T-cell (primary cell): ENCODE measurements around the gene MTOR. TPM values are rescaled to one million over a fixed set of nuclear protein-coding genes. Genes with fewer than 3 reads are reported as not detected.

Experiments used
- ATAC-seq, 4 experiments: fragments of 200-7000 bp in 3 of 4; fragments of 150-1000 bp in 1 of 4; cut with Tn5 transposase; replicated peaks in 1 of 4; 1 replicate in 3 of 4; 2 replicates in 1 of 4; pipeline ENCODE4 v1.10.0; 2021; ENCODE audit warnings: moderate library complexity in 3 of 4, mild to moderate bottlenecking in 2 of 4, moderate number of reproducible peaks in 1 of 4
- CTCF ChIA-PET, 2 donors: fragments of 300-600 bp; sonication (Branson Sonifier 250); formaldehyde crosslinking; loops; one replicate each; lab custom pipeline; 2022; ENCODE audit warnings: antibody characterized with exemption in 2 of 2; lab: Charles Lee
- POLR2A ChIA-PET, 2 donors: fragments of 300-600 bp; sonication (Branson Sonifier 250); formaldehyde crosslinking; loops; one replicate each; lab custom pipeline; 2022; ENCODE audit warnings: antibody characterized with exemption in 2 of 2; lab: Charles Lee
- DNase-seq, 35 experiments: peaks; one replicate each; pipeline versions ENCODE4 v3.0.0 to v3.0.0-alpha.2; 2013 to 2023
- H3K27ac ChIP-seq: one replicate; pipeline ENCODE4 v1.5.1; 2013; ENCODE audit warnings: low read length
- H3K27me3 ChIP-seq, 2 experiments: replicated peaks in 1 of 2; 1 replicate in 1 of 2; 2 replicates in 1 of 2; pipeline versions ENCODE4 v1.6.1 to v1.7.0; 2013; ENCODE audit warnings: low read length in 1 of 2, mixed read lengths in 1 of 2; ENCODE audit not compliant: control insufficient read depth in 2 of 2, insufficient read depth in 2 of 2; ENCODE audit errors: extremely low read depth in 1 of 2
- H3K36me3 ChIP-seq, 2 donors: 1 replicate in 1 of 2; 2 replicates in 1 of 2; pipeline versions ENCODE4 v1.6.1 to v1.7.0; 2013; ENCODE audit warnings: low read length in 1 of 2; ENCODE audit not compliant: control insufficient read depth in 2 of 2, insufficient read depth in 1 of 2; ENCODE audit errors: extremely low read depth in 1 of 2
- H3K4me1 ChIP-seq, 2 experiments: 1 replicate in 1 of 2; 2 replicates in 1 of 2; pipeline versions ENCODE4 v1.6.1 to v1.7.0; 2013; ENCODE audit warnings: low read length in 2 of 2, mixed read lengths in 1 of 2; ENCODE audit not compliant: insufficient read depth in 2 of 2, control insufficient read depth in 1 of 2; ENCODE audit errors: extremely low read depth in 1 of 2
- H3K4me3 ChIP-seq, 2 donors: 1 replicate in 1 of 2; 2 replicates in 1 of 2; pipeline versions ENCODE4 v1.5.1 to v1.7.0; 2013; ENCODE audit warnings: mild to moderate bottlenecking in 2 of 2, low read length in 1 of 2, moderate library complexity in 1 of 2; ENCODE audit not compliant: control insufficient read depth in 1 of 2; ENCODE audit errors: extremely low read depth in 1 of 2
- H3K9me3 ChIP-seq: 2 replicates; pipeline ENCODE4 v1.7.0; 2013
- H3K27ac Mint-ChIP-seq, 2 donors: one replicate each; pipeline ENCODE4 v1.8.0; 2020 to 2021; ENCODE audit warnings: mild to moderate bottlenecking in 2 of 2, mixed read lengths in 2 of 2
- H3K27me3 Mint-ChIP-seq, 2 donors: one replicate each; pipeline ENCODE4 v1.8.0; 2021 to 2022; ENCODE audit warnings: mixed read lengths in 2 of 2
- H3K36me3 Mint-ChIP-seq: one replicate; pipeline ENCODE4 v1.8.0; 2021; ENCODE audit warnings: mixed read lengths
- H3K4me1 Mint-ChIP-seq, 3 donors: one replicate each; pipeline ENCODE4 v1.8.0; 2020 to 2022; ENCODE audit warnings: mixed read lengths in 3 of 3, mild to moderate bottlenecking in 1 of 3
- H3K4me3 Mint-ChIP-seq, 3 donors: one replicate each; pipeline ENCODE4 v1.8.0; 2020 to 2022; ENCODE audit warnings: mild to moderate bottlenecking in 3 of 3, mixed read lengths in 3 of 3, moderate library complexity in 3 of 3
- H3K9me3 Mint-ChIP-seq, 3 donors: one replicate each; pipeline ENCODE4 v1.8.0; 2020 to 2022; ENCODE audit warnings: mixed read lengths in 3 of 3
- WGBS: methylation state at CpG from one replicate; pipeline ENCODE4 v1.1.5; 2013; ENCODE audit warnings: missing lambda C conversion rate; ENCODE audit not compliant: insufficient coverage; 5-methylcytosine and 5-hydroxymethylcytosine counted together
- total RNA-seq, 35 experiments: library from RNA in 6 of 35; stranded (reverse) in 6 of 35; fragments of 120-200 nt in 1 of 35; gene quantifications; one replicate each; pipeline versions ENCODE4 v1.2.1 to v1.2.4 and lab custom pipeline; 2013 to 2026

MTOR gene
- total RNA-seq, 5 donors from 2014 or later (not counting 1 experiment from before 2014, with no cell fraction given), result 41.7 to 45.1 (median 43.6) TPM

DNA sequence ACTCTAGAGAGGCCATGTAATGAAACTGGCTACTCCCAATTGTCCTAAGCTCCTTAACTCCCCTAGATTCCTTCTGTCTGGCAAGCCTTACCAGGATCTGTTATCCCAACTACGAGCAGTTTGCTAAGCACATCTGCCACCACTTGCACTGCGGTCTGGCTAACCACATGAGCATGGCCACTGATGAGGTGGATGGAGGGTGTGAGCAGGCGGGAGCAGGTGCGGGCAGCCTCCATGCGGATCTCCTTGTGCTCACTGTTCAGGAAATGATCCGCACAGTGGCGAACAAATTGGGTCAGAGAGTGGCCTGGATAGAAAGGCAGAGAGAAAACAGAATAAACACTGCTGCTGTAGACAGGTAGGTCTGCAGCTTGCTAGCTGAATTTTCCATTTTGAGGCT lies 24.0 kb downstream of the MTOR start:
- WGBS, result 96% methylated on average over 4 of the region's 7 CpGs
- Mint-ChIP-seq H3K4me3 (no peak overlapping the region), H3K36me3 (peaks cover 57% of the 10 kb centered on the region), H3K9me3 (no peaks in the 10 kb centered on the region), H3K4me1 (peaks cover 7 to 9% (median 8%) of the 10 kb centered on the region in 3 donors), H3K27ac (no peak overlapping the region), H3K27me3 (no peaks in the 10 kb centered on the region)
- H3K4me3 ChIP-seq, result no peak overlapping the region
- no peak overlapping the region for H3K27ac ChIP-seq
- no peaks in the 10 kb centered on the region for H3K4me1 ChIP-seq
- POLR2A ChIA-PET, result no interaction called here
- no peaks in the 10 kb centered on the region for H3K27me3 ChIP-seq
- no peaks in the 10 kb centered on the region for H3K9me3 ChIP-seq
- ATAC-seq (no peak), DNase-seq (no peak)
- H3K36me3 ChIP-seq, result peaks cover 15 to 88% of the 10 kb centered on the region in 2 donors
- CTCF ChIA-PET, result no interaction called here

DNA sequence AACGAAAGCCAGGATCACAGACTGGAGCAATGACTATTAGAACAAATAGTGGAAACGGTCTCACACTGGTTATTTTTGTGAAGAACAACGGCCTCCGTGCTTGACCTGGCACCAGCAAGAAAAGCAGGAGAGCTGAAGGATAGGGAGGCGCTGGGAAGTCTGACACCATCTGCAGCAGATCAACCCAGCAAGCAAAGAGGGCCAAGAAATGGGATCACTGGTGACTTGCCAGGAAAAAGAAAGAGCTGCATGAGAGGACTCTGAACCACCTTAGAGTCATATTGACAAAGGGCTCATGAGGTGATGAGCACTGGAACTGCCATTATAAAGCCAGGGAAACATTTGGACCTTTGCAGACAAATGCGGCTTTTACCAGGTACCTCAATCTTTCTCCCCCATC lies 25.0 kb downstream of the MTOR start:
- Histone ChIP-seq H3K4me1 (no peaks in the 10 kb centered on the region), H3K4me3 (no peak overlapping the region), H3K36me3 (peaks cover 12 to 88% of the 10 kb centered on the region in 2 donors), H3K27me3 (no peaks in the 10 kb centered on the region), H3K9me3 (no peaks in the 10 kb centered on the region), H3K27ac (no peak overlapping the region)
- H3K27ac Mint-ChIP-seq, result no peak overlapping the region
- WGBS, result 95% methylated on average over 6 of the region's 6 CpGs
- peaks cover 7 to 9% (median 8%) of the 10 kb centered on the region in 3 donors for H3K4me1 Mint-ChIP-seq
- no peaks in the 10 kb centered on the region for H3K9me3 Mint-ChIP-seq
- H3K36me3 Mint-ChIP-seq, result peaks cover 57% of the 10 kb centered on the region
- POLR2A ChIA-PET, result no interaction called here
- no peaks in the 10 kb centered on the region for H3K27me3 Mint-ChIP-seq
- ATAC-seq (no peak), DNase-seq (no peak)
- CTCF ChIA-PET, result no interaction called here
- no peak overlapping the region for H3K4me3 Mint-ChIP-seq

DNA sequence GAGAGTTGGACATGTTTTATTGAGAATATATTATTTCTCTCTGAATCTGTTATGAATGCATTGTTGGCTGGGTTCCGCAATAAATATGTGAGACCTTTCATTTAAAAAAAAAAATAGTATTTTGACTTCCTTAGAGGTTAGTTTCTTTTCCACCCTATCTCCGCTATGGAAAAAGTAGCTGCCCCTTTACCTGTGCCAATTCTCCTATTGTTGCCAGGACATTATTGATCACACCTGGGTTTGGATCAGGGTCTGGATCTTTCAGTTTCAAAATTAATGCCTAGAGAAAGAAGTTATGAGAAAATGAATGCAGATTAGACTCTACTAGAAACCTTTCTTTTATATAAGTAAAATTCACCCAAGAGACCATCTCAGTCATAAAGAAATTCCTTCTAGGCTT lies 29.1 kb downstream of the MTOR start:
- Mint-ChIP-seq H3K27me3 (no peaks in the 10 kb centered on the region), H3K27ac (peak overlapping the region in 1 of 2 donors; percentile 2), H3K4me3 (no peak overlapping the region), H3K4me1 (peaks cover 0 to 11% (median 5%) of the 10 kb centered on the region in 3 donors), H3K9me3 (no peaks in the 10 kb centered on the region), H3K36me3 (peaks cover 76% of the 10 kb centered on the region)
- ChIA-PET CTCF (interaction anchor here (0.5 to 1.7 kb wide), 3 partner anchors 9 to 973 kb away, joined by 3 to 6 read pairs (median 4); no protein-coding TSS in a partner anchor), POLR2A (no interaction called here)
- Histone ChIP-seq H3K4me1 (no peaks in the 10 kb centered on the region), H3K4me3 (no peak overlapping the region), H3K36me3 (peaks cover under 1 to 95% of the 10 kb centered on the region in 2 donors), H3K27ac (no peak overlapping the region), H3K9me3 (no peaks in the 10 kb centered on the region), H3K27me3 (no peaks in the 10 kb centered on the region)
- WGBS, result no CpG with 5 or more reads among the region's 2 CpGs
- ATAC-seq, result no peak
- no peak for DNase-seq

DNA sequence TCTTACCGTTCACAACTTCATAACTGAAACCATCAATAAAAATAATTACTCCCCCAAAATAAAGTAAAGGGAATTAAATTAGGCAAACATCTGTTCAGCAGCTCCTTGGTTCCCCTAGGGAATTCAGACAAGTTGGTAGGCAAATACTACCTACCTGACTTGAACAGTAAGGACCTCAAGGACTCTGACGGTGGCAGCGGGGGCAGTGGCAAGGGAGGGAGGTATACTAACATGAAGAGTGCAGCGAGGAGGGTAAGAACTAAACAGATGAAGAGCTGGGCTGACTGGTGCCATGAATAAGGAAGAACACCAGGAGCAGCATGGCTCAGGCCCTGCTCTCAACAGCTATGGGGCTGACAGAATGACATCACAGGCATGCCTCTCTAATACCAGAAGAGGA lies 33.1 kb downstream of the MTOR start:
- no peaks in the 10 kb centered on the region for H3K9me3 Mint-ChIP-seq
- 100% methylated on average over 3 of the region's 4 CpGs for WGBS
- no peak overlapping the region for H3K4me3 ChIP-seq
- H3K9me3 ChIP-seq, result no peaks in the 10 kb centered on the region
- peaks cover 0 to 68% of the 10 kb centered on the region in 2 donors for H3K36me3 ChIP-seq
- no peaks in the 10 kb centered on the region for H3K4me1 ChIP-seq
- no peaks in the 10 kb centered on the region for H3K27me3 ChIP-seq
- H3K4me3 Mint-ChIP-seq, result no peak overlapping the region
- H3K27me3 Mint-ChIP-seq, result no peaks in the 10 kb centered on the region
- H3K36me3 Mint-ChIP-seq, result peaks cover 73% of the 10 kb centered on the region
- no peak overlapping the region for H3K27ac ChIP-seq
- peak overlapping the region; percentile 16 to 22 for H3K27ac Mint-ChIP-seq
- POLR2A ChIA-PET, result interaction anchor here in 1 of 2 donors (0.6 kb wide), 2 partner anchors 10 to 117 kb away, joined by 3 read pairs; no protein-coding TSS in a partner anchor
- H3K4me1 Mint-ChIP-seq, result peaks cover 9 to 24% (median 14%) of the 10 kb centered on the region in 3 donors
- CTCF ChIA-PET, result interaction anchor here in 1 of 2 donors (1.0 kb wide), 1 partner anchor 191 kb away, joined by 3 read pairs; no protein-coding TSS in a partner anchor
- no peak for ATAC-seq
- no peak for DNase-seq

DNA sequence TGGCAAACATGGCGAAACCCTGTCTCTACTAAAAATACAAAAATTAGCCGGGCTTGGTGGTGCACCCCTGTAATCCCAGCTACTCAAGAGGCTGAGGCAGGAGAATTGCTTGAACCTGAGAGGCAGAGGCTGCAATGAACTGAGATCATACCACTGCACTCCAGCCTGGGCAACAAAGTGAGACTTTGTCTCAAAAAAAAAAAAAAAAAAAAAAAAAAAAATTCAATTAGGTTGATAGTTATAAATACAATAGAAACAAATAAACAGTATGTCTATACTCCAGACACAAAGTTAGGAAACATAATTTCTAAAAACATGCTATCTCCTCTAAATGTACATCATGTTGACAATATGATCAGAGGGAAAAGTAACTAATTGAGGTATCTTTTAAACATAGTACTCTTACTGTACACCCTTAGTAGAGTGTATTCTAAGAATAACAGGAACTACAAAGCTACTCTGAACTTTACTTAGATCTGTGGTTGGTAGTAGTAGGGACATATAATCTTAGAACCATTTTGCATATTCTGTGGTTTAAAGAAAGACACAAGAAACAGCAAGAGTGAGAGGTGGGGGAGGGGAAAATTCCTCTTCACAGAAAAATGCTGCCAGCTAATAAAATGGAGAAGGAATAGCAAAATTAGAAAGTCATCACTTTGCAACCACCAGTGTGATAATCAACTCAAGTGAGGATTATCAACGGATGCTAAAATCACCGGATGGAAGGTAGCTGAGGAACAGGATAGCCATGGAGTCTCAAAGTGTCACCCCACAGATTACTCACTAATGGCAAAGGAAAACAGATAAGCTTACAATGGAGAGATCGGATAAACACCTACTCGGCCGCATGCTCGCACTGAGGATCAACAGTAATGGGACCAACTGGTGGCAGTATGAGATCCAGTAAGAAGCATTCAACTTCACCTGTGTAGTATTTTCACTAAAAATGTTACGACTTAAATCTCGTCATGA lies 35.0 kb downstream of the MTOR start:
- Histone ChIP-seq H3K27me3 (no peaks in the 10 kb centered on the region), H3K4me3 (no peak overlapping the region), H3K27ac (no peak overlapping the region), H3K36me3 (peaks cover 0 to 53% of the 10 kb centered on the region in 2 donors), H3K9me3 (no peaks in the 10 kb centered on the region), H3K4me1 (no peaks in the 10 kb centered on the region)
- Mint-ChIP-seq H3K27me3 (no peaks in the 10 kb centered on the region), H3K4me3 (no peak overlapping the region), H3K36me3 (peaks cover 65% of the 10 kb centered on the region), H3K4me1 (peaks cover 9 to 24% (median 14%) of the 10 kb centered on the region in 3 donors), H3K9me3 (no peaks in the 10 kb centered on the region), H3K27ac (peak overlapping the region; percentile 9 to 70)
- ChIA-PET CTCF (interaction anchor here in 1 of 2 donors (0.6 to 0.7 kb wide), 2 partner anchors 35 to 109 kb away, joined by 3 to 5 read pairs; no protein-coding TSS in a partner anchor), POLR2A (interaction anchor here in 1 of 2 donors (0.6 kb wide), 1 partner anchor 33 kb away, joined by 5 read pairs; no protein-coding TSS in a partner anchor)
- 100% methylated on average over 6 of the region's 10 CpGs for WGBS
- DNase-seq (no peak), ATAC-seq (no peak)

DNA sequence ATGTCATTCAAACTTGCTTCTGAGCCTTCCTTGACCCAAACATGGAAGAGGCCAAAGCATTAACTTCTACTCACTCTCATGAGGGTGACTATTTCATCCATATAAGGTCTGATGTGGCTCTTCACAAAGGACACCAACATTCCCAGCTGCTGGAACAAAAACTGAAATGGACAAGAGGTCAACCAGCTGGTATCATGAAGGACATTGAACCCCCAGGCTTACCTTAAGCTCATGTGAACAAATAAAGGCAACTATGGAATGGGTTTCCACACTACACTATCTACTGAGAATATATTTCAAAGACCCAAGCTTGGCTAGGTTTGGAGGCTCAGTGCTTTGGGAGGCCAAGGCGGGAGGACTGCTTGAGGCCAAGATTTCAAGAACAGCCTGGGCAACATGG lies 46.3 kb downstream of the MTOR start:
- Histone ChIP-seq H3K27me3 (no peaks in the 10 kb centered on the region), H3K27ac (no peak overlapping the region), H3K4me1 (no peaks in the 10 kb centered on the region), H3K9me3 (no peaks in the 10 kb centered on the region), H3K36me3 (peaks cover 8 to 75% of the 10 kb centered on the region in 2 donors), H3K4me3 (no peak overlapping the region)
- Mint-ChIP-seq H3K4me1 (no peaks in the 10 kb centered on the region), H3K9me3 (no peaks in the 10 kb centered on the region), H3K36me3 (peaks cover 71% of the 10 kb centered on the region), H3K27me3 (no peaks in the 10 kb centered on the region), H3K4me3 (no peak overlapping the region), H3K27ac (no peak overlapping the region)
- DNase-seq (no peak), ATAC-seq (no peak)
- ChIA-PET CTCF (interaction anchor here (0.5 to 0.8 kb wide), 2 partner anchors 112 to 444 kb away, joined by 5 to 6 read pairs; no protein-coding TSS in a partner anchor), POLR2A (no interaction called here)
- no CpG with 5 or more reads among the region's 1 CpG for WGBS
